K562 (cell line): ENCODE data around the gene SLC35E1. TPM values are rescaled to one million over a fixed set of nuclear protein-coding genes. Genes with fewer than 3 reads are reported as not detected.
A peak's percentile ranks its signal among the peaks of the same experiment; 100 is the strongest.

Source experiments
- ARID1B ChIP-seq: fragments of 450-650 bp; IDR thresholded peaks from 2 replicates; pipeline ENCODE4 v1.6.1; 2016; ENCODE audit warnings: antibody characterized with exemption, mild to moderate bottlenecking, inconsistent platforms
- CREB1 ChIP-seq, 2 experiments: sonication (generic) in 1 of 2; formaldehyde crosslinking in 1 of 2; IDR thresholded peaks; 2 replicates each; pipeline versions ENCODE4 v1.6.1 to v1.8.0; 2012 to 2022; ENCODE audit warnings: inconsistent platforms in 1 of 2, mild to moderate bottlenecking in 1 of 2, missing genetic modification reagents in 1 of 2, moderate library complexity in 1 of 2
- CTBP1 ChIP-seq: fragments of 450-650 bp; IDR thresholded peaks from 2 replicates; pipeline ENCODE4 v1.6.1; 2016; ENCODE audit warnings: borderline replicate concordance
- DDX20 ChIP-seq: fragments of 450-650 bp; IDR thresholded peaks from 2 replicates; pipeline ENCODE4 v1.6.1; 2016; ENCODE audit warnings: missing genetic modification characterization, low read depth, mild to moderate bottlenecking, missing compliant biosample characterization, moderate library complexity
- HNRNPUL1 ChIP-seq: fragments of 200-400 bp; formaldehyde crosslinking; IDR thresholded peaks from 2 replicates; pipeline ENCODE4 v1.6.1; 2017; ENCODE audit warnings: low read length
- ILK ChIP-seq: fragments of 450-650 bp; IDR thresholded peaks from 2 replicates; pipeline ENCODE4 v1.6.1; 2016; ENCODE audit warnings: missing genetic modification characterization, low read depth, mild to moderate bottlenecking, missing compliant biosample characterization, moderate library complexity, borderline replicate concordance
- MECOM ChIP-seq: fragments of 250-450 bp; sonication (Bioruptor Pico); IDR thresholded peaks from 2 replicates; pipeline ENCODE4 v1.8.0; 2022; ENCODE audit warnings: inconsistent platforms
- MITF ChIP-seq: IDR thresholded peaks from 2 replicates; pipeline ENCODE4 v1.6.1; 2014; ENCODE audit warnings: antibody characterized with exemption
- POU5F1 ChIP-seq: fragments of 150-350 bp; IDR thresholded peaks from 2 replicates; pipeline ENCODE4 v1.6.1; 2014; ENCODE audit warnings: borderline replicate concordance, low read length, low read depth, mild to moderate bottlenecking; ENCODE audit not compliant: partially characterized antibody
- RNF219 ChIP-seq: fragments of 250-450 bp; sonication (Bioruptor Pico); IDR thresholded peaks from 2 replicates; pipeline ENCODE4 v1.5.0; 2022; ENCODE audit warnings: mild to moderate bottlenecking
- SLC30A9 ChIP-seq: fragments of 250-450 bp; sonication (Bioruptor Pico); IDR thresholded peaks from 2 replicates; pipeline ENCODE4 v1.8.0; 2022; ENCODE audit warnings: mild to moderate bottlenecking, moderate library complexity
- U2AF2 ChIP-seq: fragments of 200-400 bp; formaldehyde crosslinking; optimal IDR thresholded peaks from 2 replicates; pipeline ENCODE3; 2017; ENCODE audit warnings: low read depth, mild to moderate bottlenecking, low read length
- ZNF140 ChIP-seq: fragments of 250-450 bp; sonication (Bioruptor Pico); IDR thresholded peaks from 2 replicates; pipeline ENCODE4 v1.8.0; 2021; ENCODE audit warnings: moderate library complexity, mild to moderate bottlenecking, inconsistent platforms
- ZNF165 ChIP-seq: fragments of 250-450 bp; sonication (Bioruptor Pico); IDR thresholded peaks from 2 replicates; pipeline ENCODE4 v1.4.0; 2020; ENCODE audit warnings: borderline replicate concordance
- ZNF197 ChIP-seq: fragments of 200-800 bp; sonication (Bioruptor generic); IDR thresholded peaks from 2 replicates; pipeline ENCODE4 v1.6.1; 2016; ENCODE audit warnings: low read depth, missing genetic modification characterization, missing compliant biosample characterization
- ZNF24 ChIP-seq: fragments of 450-650 bp; IDR thresholded peaks from 2 replicates; pipeline ENCODE4 v1.6.1; 2016
- ZNF384 ChIP-seq: IDR thresholded peaks from 2 replicates; pipeline ENCODE4 v1.6.1; 2012; ENCODE audit warnings: low read depth, low read length, improper control_type of control experiment
- polyA plus RNA-seq, 8 experiments: library from polyadenylated mRNA; depleted of rRNA in 4 of 8; stranded (reverse) in 5 of 8; unstranded in 3 of 8; fragments of >200 nt; fragmentation: Nextera tagmentation in 2 of 8; fragmentation: Illumina TruSeq in 1 of 8; extraction: Ambion mirVana in 2 of 8; extraction: Trizol in 1 of 8; gene quantifications; 2 replicates each; pipeline versions ENCODE4 v1.2.1 to v1.2.3, GENCODE V29; 2011 to 2014; ENCODE audit warnings: inconsistent platforms in 1 of 8, missing spikeins in 1 of 8
- total RNA-seq, 7 experiments: library from RNA; depleted of rRNA in 6 of 7; stranded (reverse); fragments of >200 nt in 6 of 7; fragmentation: Illumina TruSeq in 2 of 7; extraction: Trizol in 2 of 7; gene quantifications; 2 replicates each; pipeline versions ENCODE4 v1.2.1 to v1.2.3, GENCODE V29; 2011 to 2021; ENCODE audit warnings: low replicate concordance in 1 of 7
- TF ChIP-seq, protein P1 (sequence below): fragments of 250-450 bp; sonication (Bioruptor Pico); IDR thresholded peaks from 2 replicates; pipeline ENCODE4 v1.5.0; 2021
- TF ChIP-seq, protein P2 (sequence below), 3 experiments: fragments of 200-800 bp in 1 of 3; fragments of 250-450 bp in 1 of 3; fragments of 450-650 bp in 1 of 3; sonication (Bioruptor Pico) in 1 of 3; sonication (Bioruptor generic) in 1 of 3; formaldehyde crosslinking in 1 of 3; IDR thresholded peaks; 2 replicates each; pipeline versions ENCODE4 v1.6.1 to v1.8.0; 2016 to 2022; ENCODE audit warnings: mild to moderate bottlenecking in 2 of 3, missing genetic modification characterization in 2 of 3, missing compliant biosample characterization in 1 of 3, moderate library complexity in 1 of 3

Gene SLC35E1
- total and polyA plus RNA-seq, 9 of the 15 experiments (the other 6 are each of a cell fraction or from before 2014, with no cell fraction given), result 15.0 to 40.1 (median 25.7) TPM

- no peak for TF ChIP-seq ZNF197
- TF ChIP-seq HNRNPUL1, result no peak
- peak; percentile 54; the same call in 1 of the 2 replicates for TF ChIP-seq MECOM (CRISPR knock-in tag)
- no peak; the same call in 1 of the 2 replicates for TF ChIP-seq ARID1B
- TF ChIP-seq, protein P1, sequence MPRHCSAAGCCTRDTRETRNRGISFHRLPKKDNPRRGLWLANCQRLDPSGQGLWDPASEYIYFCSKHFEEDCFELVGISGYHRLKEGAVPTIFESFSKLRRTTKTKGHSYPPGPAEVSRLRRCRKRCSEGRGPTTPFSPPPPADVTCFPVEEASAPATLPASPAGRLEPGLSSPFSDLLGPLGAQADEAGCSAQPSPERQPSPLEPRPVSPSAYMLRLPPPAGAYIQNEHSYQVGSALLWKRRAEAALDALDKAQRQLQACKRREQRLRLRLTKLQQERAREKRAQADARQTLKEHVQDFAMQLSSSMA (CRISPR knock-in tag), result no peak
- TF ChIP-seq DDX20 (tag), result no peak
- no peak for TF ChIP-seq CREB1 (IDR thresholded peaks at IDR 0.05)
- 0 out of 2 replicates have a peak, but pooled peaks have one; percentile 21 for TF ChIP-seq CREB1 (CRISPR knock-in tag; IDR thresholded peaks at IDR 0.05)
- no peak for TF ChIP-seq U2AF2
- TF ChIP-seq ZNF165 (CRISPR knock-in tag), result no peak
- TF ChIP-seq ZNF140 (CRISPR knock-in tag), result no peak
- TF ChIP-seq SLC30A9 (CRISPR knock-in tag), result no peak
- TF ChIP-seq, protein P2, sequence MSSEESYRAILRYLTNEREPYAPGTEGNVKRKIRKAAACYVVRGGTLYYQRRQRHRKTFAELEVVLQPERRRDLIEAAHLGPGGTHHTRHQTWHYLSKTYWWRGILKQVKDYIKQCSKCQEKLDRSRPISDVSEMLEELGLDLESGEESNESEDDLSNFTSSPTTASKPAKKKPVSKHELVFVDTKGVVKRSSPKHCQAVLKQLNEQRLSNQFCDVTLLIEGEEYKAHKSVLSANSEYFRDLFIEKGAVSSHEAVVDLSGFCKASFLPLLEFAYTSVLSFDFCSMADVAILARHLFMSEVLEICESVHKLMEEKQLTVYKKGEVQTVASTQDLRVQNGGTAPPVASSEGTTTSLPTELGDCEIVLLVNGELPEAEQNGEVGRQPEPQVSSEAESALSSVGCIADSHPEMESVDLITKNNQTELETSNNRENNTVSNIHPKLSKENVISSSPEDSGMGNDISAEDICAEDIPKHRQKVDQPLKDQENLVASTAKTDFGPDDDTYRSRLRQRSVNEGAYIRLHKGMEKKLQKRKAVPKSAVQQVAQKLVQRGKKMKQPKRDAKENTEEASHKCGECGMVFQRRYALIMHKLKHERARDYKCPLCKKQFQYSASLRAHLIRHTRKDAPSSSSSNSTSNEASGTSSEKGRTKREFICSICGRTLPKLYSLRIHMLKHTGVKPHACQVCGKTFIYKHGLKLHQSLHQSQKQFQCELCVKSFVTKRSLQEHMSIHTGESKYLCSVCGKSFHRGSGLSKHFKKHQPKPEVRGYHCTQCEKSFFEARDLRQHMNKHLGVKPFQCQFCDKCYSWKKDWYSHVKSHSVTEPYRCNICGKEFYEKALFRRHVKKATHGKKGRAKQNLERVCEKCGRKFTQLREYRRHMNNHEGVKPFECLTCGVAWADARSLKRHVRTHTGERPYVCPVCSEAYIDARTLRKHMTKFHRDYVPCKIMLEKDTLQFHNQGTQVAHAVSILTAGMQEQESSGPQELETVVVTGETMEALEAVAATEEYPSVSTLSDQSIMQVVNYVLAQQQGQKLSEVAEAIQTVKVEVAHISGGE (CRISPR knock-in tag; IDR thresholded peaks at IDR 0.05), result 0 out of 6 replicates have a peak, but pooled peaks of 1 of the 3 experiments have one; percentile 13
- no peak for TF ChIP-seq CTBP1
- 0 out of 2 replicates have a peak, but pooled peaks have one; percentile 36 for TF ChIP-seq MITF
- peak; percentile 43; the same call in 1 of the 2 replicates for TF ChIP-seq ZNF384
- no peak for TF ChIP-seq RNF219
- TF ChIP-seq ILK (tag), result no peak
- TF ChIP-seq ZNF24, result no peak
- no peak for TF ChIP-seq POU5F1
Measured at GRCh38 chr19:16584248-16585093, 12.3 kb upstream of the SLC35E1 start (continued).
